Effector CD4-positive, alpha-beta T cell (primary cell): ENCODE data around the gene CEP170B.
"Not testable (repeated sequence)": the region's sequence is repeated elsewhere in the genome, so short reads cannot be mapped to it uniquely, and the experiment has no call there.

Experiments
- DNase-seq: peaks from one replicate; pipeline ENCODE4 v3.0.0-alpha.2; 2020

CEP170B gene

DNA sequence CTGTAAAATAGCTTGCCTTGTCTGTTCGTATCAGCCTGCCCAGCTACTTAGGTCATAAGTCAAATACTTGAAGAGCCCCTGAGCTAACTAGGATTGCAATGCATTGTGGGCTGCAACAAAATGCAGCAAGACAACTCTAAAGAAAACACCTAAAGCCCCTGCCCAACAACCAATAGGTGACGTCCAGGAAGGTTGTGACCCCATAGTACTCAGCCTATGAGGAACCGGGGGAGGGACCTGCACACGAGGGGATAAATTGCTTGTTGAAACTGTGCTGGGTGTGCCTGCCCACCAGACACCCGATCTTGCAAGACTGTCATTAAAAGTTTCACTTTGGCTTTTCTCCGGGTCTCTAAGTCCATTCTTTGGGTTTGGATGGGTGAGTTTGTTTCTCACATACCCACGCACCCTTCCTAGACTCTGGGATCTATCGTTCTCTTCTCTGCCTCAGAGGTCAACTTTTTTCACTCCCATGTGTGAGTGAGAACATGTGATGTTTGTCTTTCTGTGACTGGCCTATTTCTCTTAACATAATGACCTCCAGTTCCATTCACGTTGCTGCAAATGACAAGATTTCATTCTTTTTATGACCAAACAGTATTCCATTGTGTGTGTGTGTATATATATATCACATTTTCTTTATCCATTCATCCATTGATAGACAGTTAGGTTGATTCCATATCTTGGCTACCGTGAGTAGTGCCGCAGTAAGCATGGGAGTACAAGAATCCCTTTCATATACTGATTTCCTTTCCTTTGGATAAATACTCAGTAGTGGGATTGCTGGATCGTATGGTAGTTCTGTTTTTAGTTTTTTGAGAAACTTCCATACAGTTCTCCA, 54.3 kb downstream of the CEP170B start:
- DNase-seq, result not testable (repeated sequence)

DNA sequence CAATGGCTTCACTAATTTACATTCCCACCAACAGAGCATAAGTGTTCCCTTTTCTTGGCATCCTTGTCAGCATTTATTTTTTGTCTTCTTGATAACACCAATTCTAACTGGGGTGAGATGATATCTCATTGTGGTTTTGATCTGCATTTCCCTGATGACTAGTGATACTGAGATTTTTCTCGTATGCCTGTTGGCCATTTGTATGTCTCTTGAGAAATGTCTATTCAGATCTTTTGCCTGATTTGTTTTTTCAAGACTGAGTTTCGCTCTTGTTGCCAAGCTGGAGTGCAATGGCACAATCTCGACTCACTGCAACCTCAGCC, 54.9 kb downstream of the CEP170B start:
- DNase-seq, result no peak

DNA sequence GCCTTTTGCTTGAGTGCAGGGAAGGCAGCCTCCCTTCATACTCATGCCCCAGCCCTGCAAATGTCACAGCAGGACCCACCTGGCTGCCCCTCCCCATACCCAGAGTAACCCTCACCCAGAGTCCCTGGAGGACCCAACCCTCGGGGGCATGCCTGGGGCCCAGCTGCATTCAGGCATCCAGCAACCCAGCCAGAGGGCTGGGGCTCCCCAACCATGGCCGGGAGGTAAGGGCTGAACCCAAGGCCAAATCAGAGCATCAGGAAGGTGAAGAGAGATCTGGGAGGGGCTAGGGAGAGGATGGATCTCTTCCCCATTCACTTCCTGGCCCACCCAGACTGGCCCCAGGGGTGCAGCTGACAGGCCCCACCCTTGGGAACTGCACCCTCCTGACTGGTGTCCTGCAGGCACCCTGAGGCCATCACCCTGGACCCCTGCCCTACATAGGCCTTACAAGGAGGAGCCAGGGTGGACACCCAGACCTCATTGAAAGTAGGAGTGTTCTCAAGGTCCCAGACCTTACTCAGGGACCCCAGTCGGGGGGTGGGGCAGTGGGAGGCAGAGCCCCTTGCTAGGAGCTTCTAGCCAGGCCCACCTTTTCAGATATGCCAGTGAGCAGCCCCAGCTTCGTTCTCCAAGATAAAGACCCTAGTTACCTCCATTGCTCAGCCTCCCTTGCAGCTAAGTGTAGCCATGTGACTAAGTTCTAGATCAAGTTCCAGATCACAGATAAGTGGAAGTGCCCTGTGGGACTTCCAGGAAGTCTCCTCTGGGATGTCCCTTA, 58.8 kb downstream of the CEP170B start:
- DNase-seq, result no peak

- no peak for DNase-seq
Measured at GRCh38 chr14:104924421-104925213, 59.5 kb downstream of the CEP170B start, which contains the start of gene PLD4. PLD4 (plus strand) TSS chr14:104924879; CDS start chr14:104927141, 2,262 bp downstream.

GRCh38 chr14:104925214-104925854, 60.3 kb downstream of the CEP170B start:
- no peak for DNase-seq

DNA sequence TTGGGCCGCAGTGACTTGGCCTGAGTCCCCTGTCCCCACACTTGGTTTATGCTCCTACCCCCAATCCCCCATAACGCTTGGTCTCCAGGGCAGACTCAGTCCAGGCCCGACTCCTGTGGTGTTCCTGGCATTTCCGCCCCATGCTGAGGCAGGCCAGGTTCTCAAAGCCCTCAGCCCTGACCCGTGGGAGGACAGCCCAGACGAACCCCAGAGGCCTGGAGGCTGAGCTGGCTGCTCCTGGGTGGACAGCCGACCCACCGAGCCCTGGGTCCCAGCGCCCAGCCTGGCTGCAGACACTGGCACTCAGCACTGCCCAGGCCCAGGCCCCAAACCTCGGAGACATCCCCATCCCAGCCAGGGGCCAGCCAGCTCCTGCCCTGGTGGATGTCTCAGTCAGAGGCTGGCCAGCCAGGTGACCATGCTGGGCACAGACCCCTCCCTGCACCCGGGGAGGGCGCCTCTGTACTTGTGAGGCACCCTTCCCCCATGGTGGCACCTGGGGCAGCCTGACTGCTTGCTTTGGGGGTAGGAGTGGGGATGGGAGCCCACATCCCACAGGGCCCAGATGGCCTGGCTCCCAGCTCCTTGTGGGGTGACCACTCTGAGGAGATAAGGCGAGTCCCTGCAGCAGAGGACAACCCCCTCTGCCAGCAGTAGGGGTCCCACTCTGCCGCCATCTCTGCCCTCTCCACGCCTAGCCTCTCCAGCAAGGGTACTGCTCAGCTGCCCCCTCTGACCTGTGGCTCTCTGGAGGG, 61.0 kb downstream of the CEP170B start:
- DNase-seq, result no peak

GRCh38 chr14:104926619-104927431, 61.8 kb downstream of the CEP170B start:
- no peak for DNase-seq

DNA sequence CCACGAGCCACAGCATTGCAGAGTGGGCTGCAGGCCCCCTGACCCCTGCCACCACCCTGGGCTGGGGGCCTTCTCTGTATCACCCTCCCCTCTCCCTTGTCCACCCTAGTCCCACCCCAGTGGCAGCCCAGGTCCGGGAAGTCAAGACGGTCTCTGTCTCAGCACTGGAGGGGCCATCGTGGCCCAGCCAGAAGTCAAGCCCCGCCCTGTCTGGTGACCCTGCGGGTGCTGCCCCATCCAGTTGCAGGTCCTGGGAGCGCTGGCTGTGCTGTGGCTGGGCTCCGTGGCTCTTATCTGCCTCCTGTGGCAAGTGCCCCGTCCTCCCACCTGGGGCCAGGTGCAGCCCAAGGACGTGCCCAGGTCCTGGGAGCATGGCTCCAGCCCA, 62.4 kb downstream of the CEP170B start:
- no peak for DNase-seq

DNA sequence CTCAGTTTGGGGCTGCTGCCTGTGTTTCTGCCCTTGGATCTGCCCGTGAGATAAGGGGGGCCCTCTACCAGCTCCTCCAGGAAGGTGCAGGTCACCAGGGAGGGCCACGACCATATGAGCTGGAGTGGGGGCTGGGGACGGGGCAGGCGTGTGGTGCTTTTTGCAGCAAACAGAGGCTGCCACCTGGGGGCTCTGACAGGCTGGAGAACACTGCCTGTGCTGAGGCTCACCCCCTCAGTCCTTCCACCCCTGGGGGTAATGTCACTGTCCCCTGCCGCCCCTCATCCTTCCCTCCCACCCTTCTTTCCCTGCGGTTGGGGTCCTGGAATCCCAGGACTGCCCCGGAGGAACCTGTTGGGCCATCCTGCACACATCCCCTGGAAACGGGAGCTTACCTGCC, 62.8 kb downstream of the CEP170B start:
- DNase-seq, result no peak

GRCh38 chr14:104928391-104929133, 63.5 kb downstream of the CEP170B start:
- no peak for DNase-seq

GRCh38 chr14:104929268-104930230, 64.5 kb downstream of the CEP170B start:
- no peak for DNase-seq

DNA sequence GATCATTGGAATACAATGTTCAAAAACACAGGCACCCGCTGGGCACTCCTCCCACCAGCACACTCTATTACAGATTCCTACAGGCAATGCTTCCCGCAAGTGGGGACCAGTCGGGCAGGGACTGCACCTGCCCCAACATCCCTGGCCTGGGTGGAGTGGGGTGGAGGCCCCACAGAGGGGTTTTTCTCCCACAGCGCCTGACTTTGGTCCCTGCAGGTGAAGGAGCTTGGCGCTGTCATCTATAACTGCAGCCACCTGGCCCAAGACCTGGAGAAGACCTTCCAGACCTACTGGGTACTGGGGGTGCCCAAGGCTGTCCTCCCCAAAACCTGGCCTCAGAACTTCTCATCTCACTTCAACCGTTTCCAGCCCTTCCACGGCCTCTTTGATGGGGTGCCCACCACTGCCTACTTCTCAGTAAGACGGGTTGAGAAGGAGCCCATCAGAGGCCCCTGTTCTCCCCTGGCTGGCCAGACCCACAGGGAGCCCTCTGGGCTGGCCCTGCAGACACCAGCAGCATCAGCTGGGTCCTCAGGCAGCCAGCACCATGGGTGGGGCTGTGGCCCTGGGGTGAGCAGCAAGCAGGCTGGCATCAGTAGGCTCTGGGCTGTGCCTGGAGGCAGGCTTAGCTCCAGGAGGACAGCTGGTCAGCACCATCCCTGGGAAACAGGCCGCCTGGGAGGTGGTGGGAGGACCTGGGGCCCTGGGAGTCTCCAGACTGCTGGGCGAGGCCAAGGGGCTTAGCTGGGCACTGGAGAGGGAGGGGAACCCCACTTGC, 65.6 kb downstream of the CEP170B start:
- no peak for DNase-seq

DNA sequence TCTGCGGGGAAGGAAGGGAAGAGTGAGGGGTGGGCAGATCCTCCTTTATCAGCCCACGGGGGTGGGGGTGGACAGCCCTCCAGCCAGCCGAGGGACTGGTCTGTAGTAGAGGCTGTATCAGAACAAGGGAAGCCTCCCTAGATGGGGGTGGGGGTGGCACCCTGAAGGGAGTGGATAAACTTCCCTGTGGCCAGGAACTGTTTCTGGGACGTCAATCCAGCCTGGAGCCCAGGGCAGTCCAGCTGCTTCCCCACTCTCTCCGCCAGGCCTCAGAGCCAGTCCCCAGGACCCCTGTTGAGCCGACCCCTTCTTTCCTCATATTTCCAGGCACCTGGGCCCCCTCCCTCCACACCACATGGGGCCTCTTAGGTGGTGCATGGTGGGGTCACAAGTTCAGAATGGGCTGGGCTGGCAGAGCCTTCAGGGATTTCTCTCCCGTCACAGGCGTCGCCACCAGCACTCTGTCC, 66.3 kb downstream of the CEP170B start:
- DNase-seq, result no peak

DNA sequence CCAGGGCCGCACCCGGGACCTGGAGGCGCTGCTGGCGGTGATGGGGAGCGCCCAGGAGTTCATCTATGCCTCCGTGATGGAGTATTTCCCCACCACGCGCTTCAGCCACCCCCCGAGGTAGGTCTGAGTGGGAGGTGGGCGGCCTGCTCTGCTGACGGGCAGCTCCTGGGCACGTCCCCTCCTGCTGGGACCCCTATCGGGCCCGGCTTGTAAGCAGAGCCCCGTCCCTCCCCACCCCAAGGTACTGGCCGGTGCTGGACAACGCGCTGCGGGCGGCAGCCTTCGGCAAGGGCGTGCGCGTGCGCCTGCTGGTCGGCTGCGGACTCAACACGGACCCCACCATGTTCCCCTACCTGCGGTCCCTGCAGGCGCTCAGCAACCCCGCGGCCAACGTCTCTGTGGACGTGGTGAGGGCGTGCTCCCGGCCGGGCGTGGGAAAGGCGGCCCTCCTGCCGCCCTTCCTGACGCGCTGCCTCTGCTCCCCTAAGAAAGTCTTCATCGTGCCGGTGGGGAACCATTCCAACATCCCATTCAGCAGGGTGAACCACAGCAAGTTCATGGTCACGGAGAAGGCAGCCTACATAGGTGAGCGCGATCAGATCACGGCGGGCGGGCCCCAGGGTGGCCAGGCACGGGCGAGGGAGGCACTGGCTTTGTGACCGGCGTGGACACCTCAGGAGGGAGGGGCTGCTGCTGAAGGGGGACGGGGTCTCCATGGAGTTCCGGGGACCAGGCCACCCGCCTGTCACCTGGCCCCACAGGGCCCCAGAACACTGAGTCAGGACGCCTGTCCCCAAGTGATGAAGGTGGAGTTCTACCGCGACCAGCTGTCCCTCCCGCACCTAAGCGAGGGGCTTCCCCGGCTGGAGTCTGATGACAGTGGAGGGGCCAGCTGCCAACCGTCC, 67.0 kb downstream of the CEP170B start:
- no peak for DNase-seq

DNA sequence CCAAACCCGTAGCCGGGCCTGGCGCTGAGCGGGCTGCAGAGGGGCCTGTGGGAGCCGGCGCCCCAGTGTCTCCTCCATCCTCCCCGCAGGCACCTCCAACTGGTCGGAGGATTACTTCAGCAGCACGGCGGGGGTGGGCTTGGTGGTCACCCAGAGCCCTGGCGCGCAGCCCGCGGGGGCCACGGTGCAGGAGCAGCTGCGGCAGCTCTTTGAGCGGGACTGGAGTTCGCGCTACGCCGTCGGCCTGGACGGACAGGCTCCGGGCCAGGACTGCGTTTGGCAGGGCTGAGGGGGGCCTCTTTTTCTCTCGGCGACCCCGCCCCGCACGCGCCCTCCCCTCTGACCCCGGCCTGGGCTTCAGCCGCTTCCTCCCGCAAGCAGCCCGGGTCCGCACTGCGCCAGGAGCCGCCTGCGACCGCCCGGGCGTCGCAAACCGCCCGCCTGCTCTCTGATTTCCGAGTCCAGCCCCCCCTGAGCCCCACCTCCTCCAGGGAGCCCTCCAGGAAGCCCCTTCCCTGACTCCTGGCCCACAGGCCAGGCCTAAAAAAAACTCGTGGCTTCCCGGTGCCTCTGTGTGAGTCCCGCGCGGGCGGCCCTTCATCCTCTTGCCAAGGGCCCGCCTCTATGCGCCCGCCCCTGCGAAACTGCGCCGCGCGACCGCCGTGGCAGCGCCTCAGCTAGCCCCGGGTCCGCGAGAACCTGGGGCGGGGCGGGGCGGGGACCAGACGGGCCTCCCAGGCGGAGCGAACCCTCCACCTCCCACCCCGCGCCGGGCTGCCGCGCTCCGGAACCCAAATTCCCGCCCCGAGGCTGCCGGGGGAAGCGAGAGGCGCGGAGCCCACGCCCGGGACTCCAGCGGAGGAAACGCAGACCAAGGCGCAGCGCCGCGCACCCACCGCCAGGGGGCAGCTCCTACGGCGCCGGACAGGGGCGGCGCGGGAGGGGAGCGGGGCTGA, 67.9 kb downstream of the CEP170B start:
- DNase-seq, result peak; percentile 75
